ENCODE data around the gene GPRC5C. TPM values are rescaled to one million over a fixed set of nuclear protein-coding genes. Genes with fewer than 3 reads are reported as not detected.

The GPRC5C gene
- total and polyA plus RNA-seq, 2 of the 13 experiments (the other 11 are each of a cell fraction or from before 2014, with no cell fraction given) = 85.6 to 300 TPM

DNA sequence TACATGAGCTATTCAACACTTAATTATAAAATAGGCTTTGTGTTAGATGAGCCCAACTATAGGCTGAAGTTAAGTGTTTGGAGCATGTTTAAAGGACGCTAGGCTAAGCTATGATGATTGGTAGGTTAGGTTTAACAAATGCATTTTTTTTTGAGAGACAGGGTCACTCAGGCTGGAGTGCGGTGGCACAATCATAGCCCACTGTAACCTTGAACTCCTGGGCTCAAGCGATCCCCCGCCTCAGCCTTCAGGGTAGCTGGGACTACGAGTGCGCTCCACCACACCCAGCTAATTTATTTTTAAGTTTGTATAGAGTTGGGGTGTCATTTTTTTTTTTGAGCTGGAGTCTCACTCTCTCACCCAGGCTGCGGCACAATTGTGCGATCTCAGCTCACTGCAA is 19.3 kb upstream of the GPRC5C start:
- H3K4me3 ChIP-seq (replicated peaks in 1 of 3; ENCODE audit: insufficient read depth in 1 of 3, low read depth in 2 of 3, low read length in 3 of 3) = no peak overlapping the region
- BruUV-seq (replicated peaks) = no TSS peak
- H2AFZ ChIP-seq (ENCODE audit: low read length) = no peak overlapping the region
- ATAC-seq = no peak
- H3K27ac ChIP-seq (ENCODE audit: extremely low read length, insufficient read depth, low read length) = no peak overlapping the region
- in situ Hi-C loops (cut with HindIII; ENCODE audit: extremely low pct_ligation_motif_present, low pct_unique_long_range_greater_than_20kb) (no loop called here), intact Hi-C loops (cut with micrococcal nuclease; ENCODE audit: unreplicated experiment) (no loop called here)
- CTCF ChIA-PET (ENCODE audit: low intra/inter-chr PET ratio, low total read pairs) = no interaction called here
- H3K27me3 ChIP-seq (ENCODE audit: control insufficient read depth in 1 of 2, insufficient read depth in 2 of 2, low read length in 2 of 2) = peaks cover 2 to 11% of the 10 kb centered on the region in 2 experiments; a peak in 2 of 5 replicates
- peaks cover 72% of the 10 kb centered on the region for H3K4me1 ChIP-seq (ENCODE audit: insufficient read depth, low read length)
- no peak for FAIRE-seq
- no peaks in the 10 kb centered on the region for H3K9me3 ChIP-seq (ENCODE audit: low read length)
- no peaks in the 10 kb centered on the region for H4K20me1 ChIP-seq (ENCODE audit: insufficient read depth, low read length)
- H3K36me3 ChIP-seq (replicated peaks in 1 of 2; ENCODE audit: control insufficient read depth in 1 of 2, insufficient read depth in 2 of 2, low read length in 2 of 2) = no peaks in the 10 kb centered on the region
- 49% methylated on average over 8 of the region's 8 CpGs for WGBS (ENCODE audit: low lambda C conversion rate)
- DNase-seq (ENCODE audit: low spot score) = no peak
- TF ChIP-seq ZFP90 (CRISPR knock-in tag; IDR thresholded peaks at IDR 0.05; ENCODE audit: borderline replicate concordance) = peak; percentile 100
- 0 out of 2 replicates have a peak, but pooled peaks have one; percentile 22 for TF ChIP-seq HNF4A (CRISPR knock-in tag; IDR thresholded peaks at IDR 0.05)
- TF ChIP-seq RARA (CRISPR knock-in tag; IDR thresholded peaks at IDR 0.05) = peak; percentile 59
- TF ChIP-seq, protein P1, sequence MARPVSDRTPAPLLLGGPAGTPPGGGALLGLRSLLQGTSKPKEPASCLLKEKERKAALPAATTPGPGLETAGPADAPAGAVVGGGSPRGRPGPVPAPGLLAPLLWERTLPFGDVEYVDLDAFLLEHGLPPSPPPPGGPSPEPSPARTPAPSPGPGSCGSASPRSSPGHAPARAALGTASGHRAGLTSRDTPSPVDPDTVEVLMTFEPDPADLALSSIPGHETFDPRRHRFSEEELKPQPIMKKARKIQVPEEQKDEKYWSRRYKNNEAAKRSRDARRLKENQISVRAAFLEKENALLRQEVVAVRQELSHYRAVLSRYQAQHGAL (CRISPR knock-in tag; IDR thresholded peaks at IDR 0.05; ENCODE audit: not compliant biosample characterization) = no peak
- no peak for TF ChIP-seq ZNF335 (CRISPR knock-in tag; IDR thresholded peaks at IDR 0.05)
- TF ChIP-seq, protein P2, sequence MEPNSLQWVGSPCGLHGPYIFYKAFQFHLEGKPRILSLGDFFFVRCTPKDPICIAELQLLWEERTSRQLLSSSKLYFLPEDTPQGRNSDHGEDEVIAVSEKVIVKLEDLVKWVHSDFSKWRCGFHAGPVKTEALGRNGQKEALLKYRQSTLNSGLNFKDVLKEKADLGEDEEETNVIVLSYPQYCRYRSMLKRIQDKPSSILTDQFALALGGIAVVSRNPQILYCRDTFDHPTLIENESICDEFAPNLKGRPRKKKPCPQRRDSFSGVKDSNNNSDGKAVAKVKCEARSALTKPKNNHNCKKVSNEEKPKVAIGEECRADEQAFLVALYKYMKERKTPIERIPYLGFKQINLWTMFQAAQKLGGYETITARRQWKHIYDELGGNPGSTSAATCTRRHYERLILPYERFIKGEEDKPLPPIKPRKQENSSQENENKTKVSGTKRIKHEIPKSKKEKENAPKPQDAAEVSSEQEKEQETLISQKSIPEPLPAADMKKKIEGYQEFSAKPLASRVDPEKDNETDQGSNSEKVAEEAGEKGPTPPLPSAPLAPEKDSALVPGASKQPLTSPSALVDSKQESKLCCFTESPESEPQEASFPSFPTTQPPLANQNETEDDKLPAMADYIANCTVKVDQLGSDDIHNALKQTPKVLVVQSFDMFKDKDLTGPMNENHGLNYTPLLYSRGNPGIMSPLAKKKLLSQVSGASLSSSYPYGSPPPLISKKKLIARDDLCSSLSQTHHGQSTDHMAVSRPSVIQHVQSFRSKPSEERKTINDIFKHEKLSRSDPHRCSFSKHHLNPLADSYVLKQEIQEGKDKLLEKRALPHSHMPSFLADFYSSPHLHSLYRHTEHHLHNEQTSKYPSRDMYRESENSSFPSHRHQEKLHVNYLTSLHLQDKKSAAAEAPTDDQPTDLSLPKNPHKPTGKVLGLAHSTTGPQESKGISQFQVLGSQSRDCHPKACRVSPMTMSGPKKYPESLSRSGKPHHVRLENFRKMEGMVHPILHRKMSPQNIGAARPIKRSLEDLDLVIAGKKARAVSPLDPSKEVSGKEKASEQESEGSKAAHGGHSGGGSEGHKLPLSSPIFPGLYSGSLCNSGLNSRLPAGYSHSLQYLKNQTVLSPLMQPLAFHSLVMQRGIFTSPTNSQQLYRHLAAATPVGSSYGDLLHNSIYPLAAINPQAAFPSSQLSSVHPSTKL (CRISPR knock-in tag; IDR thresholded peaks at IDR 0.05) = peak; percentile 33; the same call in 1 of the 2 replicates
- H3K79me2 ChIP-seq (ENCODE audit: insufficient read depth, low read length) = no peaks in the 10 kb centered on the region
- no peak overlapping the region for H3K4me2 ChIP-seq (ENCODE audit: low read depth, low read length)
- POLR2A ChIA-PET = interaction anchor here (1.6 to 3.1 kb wide), 4 partner anchors 15 to 43 kb away, joined by 4 to 12 read pairs (median 8); no protein-coding TSS in a partner anchor
- H3K9ac ChIP-seq (ENCODE audit: insufficient read depth, low read depth, low read length) = no peak overlapping the region

Measured in HepG2 (cell line).